A549 treated with CORT108297 at 1 μM for 4 hours (cell line): Measurements from ENCODE around the gene FAM168B. TPM values are rescaled to one million over a fixed set of nuclear protein-coding genes. Genes with fewer than 3 reads are reported as not detected.

ENCODE experiments used
- total RNA-seq: library from RNA; stranded (reverse); fragments of 200-300 nt; extraction: Qiagen RNA extraction; gene quantifications from 5 replicates; pipeline ENCODE4 v1.2.3, GENCODE V29; 2022

Gene FAM168B, protein sequence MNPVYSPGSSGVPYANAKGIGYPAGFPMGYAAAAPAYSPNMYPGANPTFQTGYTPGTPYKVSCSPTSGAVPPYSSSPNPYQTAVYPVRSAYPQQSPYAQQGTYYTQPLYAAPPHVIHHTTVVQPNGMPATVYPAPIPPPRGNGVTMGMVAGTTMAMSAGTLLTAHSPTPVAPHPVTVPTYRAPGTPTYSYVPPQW
- 78.1 to 100 TPM (median 87.9 TPM) in 5 replicates for total RNA-seq

DNA sequence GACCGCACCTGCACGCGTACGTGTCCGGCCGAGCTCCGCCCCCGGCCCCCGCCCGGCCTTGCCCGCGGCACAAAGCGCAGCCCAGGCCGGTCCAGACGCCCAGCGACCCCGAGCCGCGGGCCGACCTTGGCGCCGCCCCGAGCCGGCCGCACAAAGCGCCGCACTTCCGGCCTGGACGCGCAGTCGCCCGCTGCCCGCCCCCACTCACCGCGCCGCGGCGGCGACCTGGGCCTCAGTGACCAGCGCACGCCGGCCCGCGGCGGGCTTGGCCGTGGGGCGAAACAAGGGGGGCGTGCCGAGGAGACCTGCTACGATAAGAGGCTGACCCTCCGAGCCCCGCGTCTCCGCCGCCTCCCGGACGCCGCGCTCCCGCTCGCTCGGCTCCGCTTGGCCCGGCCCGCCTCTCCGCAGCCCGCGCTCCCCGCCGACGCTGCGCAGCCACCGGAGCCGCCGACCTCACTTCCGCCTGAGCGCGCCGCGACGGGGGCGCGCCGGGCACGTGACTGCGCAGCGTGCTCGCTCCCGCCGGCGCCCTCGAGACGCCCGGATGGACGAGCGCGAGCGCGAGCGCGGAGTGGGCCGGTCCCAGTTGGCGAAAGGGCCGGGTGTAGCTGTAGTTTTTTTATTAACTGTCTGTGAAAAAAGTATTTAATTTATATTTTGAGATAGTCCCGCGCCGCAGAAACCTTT is at the start of gene FAM168B:
Gene FAM168B, minus strand, starts transcription at position 455 of the 690 bp plus-strand sequence. CDS start 10,814 bp downstream, outside the sequence.

DNA sequence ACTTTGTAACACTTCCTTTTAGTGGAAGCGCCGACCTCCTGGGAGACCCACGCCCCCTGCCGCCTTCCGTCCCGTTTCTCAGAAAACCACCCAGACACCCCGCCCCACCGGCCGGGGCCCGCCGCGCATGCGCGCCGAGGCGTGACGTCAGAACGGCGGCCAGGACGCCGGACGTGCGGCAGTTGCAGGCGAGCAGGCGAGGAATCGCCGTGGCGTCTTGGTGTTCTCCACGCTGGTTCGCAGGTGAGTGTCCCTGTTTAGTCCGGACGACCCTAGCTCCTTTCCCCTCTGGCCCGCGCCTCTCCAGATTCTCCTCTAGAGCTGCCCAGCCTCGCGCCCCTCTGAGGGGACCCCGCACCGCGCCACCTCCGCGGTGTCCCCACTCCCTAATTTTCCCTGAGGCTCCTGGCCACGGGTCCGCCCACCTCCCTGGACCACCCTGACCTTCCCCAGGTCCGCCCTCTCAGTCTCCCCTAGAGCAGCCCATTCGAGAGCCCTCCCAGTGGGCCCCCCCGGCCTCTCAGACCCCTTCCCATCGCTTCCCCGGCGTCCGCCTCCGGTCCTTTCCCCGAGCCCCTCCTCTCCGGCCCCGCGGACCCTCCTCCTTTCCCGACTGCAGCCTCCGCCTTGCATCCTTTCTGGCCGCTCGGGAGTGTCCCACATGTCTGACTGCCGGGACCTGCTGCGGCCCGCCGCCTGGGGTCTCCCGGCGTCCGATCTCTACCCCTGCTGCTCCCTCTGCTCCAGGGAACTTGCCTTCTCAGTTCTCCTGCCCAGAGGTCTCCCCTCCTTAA is 12.1 kb upstream of the FAM168B start, which contains the start of gene PLEKHB2:
Gene PLEKHB2, plus strand, starts transcription at position 181 of the 794 bp plus-strand sequence. CDS start 15,606 bp downstream, outside the sequence.

Other genes starting within 250 kb of the FAM168B start
- gene PLEKHB2, start 11.9 kb upstream of the FAM168B start, total RNA-seq = 68.8 to 80.4 TPM (median 78.0 TPM) in 5 replicates
- 0.03 to 0.07 TPM (median 0.06 TPM) in 5 replicates for gene POTEE, start 116.1 kb upstream of the FAM168B start, total RNA-seq